ENCODE measurements around the gene PVALB. TPM values are rescaled to one million over a fixed set of nuclear protein-coding genes. Genes with fewer than 3 reads are reported as not detected.

PVALB gene
- not detected in 2 replicates for total RNA-seq

DNA sequence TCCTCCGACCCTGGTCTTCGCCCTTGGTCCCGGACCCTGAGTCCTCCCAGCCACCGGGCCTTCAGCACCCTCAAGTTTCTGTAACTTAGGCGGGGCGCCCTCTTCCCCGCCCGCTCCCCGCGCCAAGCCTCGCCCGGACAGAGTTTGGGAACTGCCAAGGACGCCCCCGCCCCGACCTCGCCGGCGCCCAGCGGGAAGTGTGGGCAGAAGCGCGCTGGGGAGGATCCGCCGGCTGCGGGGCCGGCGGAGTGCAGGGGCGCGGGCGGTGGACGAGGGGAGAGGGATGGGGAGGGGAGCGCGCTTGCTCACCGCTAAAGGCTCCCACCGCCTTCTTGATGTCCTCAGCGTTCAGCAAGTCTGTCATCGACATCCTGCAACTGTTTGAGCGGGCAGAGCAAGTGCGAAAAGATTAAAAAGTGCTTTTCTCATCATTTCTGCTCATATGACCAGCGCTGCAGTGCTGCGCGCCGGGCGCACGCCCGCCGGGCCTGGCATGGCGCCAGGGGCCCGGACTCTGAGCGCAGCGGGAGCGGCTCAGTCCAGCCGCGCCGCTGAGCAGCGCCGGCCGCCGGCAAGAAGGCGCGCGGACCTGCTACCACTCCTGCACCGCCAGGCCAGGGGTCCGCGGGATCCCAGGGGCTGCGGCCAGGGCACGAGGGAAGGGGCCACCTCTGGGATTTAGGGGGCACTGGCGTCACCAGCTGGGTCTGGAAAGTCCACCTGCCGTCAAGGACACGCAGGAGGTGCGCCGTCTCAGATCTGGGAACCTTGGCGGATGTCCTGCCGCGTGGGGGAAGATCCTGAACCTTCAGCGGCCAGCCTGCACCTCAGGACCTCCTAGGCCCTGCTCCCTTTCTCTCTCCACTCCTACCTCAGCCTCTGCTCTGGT lies at the start of gene PVALB:
PVALB (minus strand) TSS at position 400 of the 889 bp plus-strand sequence; CDS start at position 370, 30 bp downstream.

DNA sequence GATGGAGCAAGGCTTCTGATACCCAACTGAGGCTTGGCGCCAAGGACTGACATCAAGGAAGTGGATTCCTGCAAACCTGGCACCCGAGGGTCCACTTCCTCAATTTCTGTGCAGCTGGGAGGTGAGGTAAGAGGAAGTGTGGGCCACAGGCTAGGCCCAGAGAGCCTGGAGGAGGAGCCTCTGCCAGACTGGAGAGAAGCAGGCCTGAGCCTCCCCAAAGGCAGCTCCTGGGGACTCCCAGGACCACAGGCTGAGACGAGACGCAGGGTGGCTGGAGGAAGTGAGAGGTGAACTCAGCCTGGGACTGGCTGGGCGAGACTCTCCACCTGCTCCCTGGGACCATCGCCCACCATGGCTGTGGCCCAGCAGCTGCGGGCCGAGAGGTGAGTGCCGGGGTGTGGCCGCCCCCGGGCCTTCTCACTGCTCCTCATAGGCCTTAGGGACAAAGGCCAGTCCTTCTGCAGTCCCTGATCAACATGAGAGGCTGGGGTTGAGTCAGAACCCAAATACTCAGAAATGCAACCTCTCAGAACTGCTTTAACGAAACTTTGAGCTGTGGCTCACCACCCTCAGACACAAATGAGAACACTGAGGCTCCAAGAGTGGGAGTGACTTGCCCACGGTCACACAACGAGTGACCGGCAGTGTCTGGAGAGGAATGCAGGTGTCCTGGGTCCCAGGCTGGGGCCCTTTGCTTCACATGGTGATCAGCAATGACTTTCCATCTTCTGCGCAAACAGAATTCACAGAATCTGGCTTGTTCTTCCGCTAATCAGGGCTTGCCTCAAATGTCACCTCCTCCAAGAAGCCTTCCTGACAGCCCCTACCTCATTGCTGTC lies 44.2 kb upstream of the PVALB start, which contains the start of gene NCF4:
NCF4 (plus strand) TSS at position 186 of the 839 bp plus-strand sequence; CDS start at position 352, 166 bp downstream.

DNA sequence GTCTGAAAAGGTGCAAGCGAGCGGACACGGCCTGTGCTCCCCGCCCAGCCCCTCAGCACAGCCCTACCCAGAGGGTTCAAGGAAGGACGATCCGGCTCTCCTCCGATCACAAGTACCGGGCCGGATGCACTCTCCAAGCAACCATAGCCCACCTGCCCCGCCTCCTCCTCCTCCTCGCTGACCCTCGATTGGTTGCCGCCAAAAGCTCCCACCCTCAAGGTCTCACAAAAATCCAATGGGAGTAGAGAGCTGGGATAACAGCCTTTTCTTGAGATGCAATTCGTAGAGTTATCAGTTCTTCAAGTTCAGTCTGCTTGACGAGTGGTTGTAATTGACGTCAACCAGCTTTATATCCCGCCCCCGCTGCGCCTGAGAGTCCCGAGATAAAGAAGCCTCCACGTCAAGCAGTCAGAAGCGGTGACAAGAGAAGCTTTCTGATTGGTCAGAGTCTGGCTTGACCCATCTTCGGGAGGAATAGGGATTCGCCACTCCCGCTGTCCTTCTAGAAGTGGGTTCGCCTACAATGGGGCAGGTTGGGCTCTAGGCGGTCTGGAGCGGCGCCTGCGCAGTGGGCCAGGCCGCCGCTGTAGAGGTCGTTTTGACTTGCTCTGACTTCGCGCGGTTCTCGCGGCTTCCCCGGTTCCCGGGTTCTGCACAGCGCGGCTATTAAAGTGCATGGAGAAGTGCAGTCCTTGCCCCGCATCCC lies 40.7 kb downstream of the PVALB start, which contains the start of gene IFT27:
IFT27 (minus strand) TSS at position 156 of the 706 bp plus-strand sequence. CDS start 412 bp downstream, outside the sequence.

Other genes with a start within 250 kb of the PVALB start
- not detected in 2 replicates for gene CACNG2, start 113.3 kb downstream of the PVALB start, total RNA-seq
- gene IFT27, start 40.9 kb downstream of the PVALB start, total RNA-seq: 11.5 and 15.2 TPM in 2 replicates
- not detected in 2 replicates for gene NCF4, start 44.0 kb upstream of the PVALB start, total RNA-seq
- 1.5 and 3.4 TPM in 2 replicates for gene CSF2RB, start 96.6 kb upstream of the PVALB start, total RNA-seq
- gene TST, start 202.4 kb upstream of the PVALB start, total RNA-seq: 56.2 and 65.7 TPM in 2 replicates
- gene MPST, start 202.7 kb upstream of the PVALB start, total RNA-seq: 110 and 124 TPM in 2 replicates
- gene KCTD17, start 234.7 kb upstream of the PVALB start, total RNA-seq: 53.2 and 82.8 TPM in 2 replicates

All from dermis lymphatic vessel endothelial cell (primary cell).